KBM-7 (cell line): ENCODE measurements around the gene RAD9A.

Experiments used
- DNase-seq: peaks from one replicate; pipeline ENCODE4 v3.0.0-alpha.2; 2015
- in situ Hi-C: fragments of 300-500 bp; cut with MboI; formaldehyde crosslinking; loops from 2 replicates; pipeline ENCODE4 v1.14.3; 2020; ENCODE audit warnings: low sequenced_read_pairs, low pct_unique_long_range_greater_than_20kb, mixed read lengths

Gene RAD9A

DNA sequence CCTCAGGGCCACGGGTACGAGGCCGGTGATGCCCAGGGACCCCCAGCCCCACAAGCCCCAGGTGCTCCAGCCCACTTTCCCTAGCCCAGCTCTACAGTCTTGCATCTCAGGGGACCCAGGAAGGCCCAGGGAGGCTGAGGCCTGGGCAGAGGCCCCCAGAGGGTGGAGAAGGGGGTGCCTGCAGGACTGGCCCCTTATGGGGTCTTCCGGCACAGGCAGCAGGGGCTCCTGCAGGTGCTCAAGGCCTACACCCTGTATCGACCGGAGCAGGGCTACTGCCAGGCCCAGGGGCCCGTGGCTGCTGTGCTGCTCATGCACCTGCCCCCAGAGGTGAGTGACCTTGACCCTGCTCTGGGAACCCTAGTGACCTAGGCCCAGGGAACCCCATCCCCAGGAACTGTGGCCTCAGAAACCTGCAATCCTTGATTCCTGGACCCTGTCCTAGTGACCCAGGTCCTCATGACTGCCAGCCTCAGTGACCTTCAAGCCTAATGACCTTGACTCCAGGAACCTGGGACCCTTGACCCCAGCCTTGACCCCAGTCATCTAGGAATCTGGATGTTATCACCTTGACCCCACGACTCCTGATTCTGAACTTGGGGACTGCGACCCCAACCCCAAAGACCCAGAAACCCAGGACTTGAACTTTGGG, 14.0 kb downstream of the RAD9A start:
- no peak for DNase-seq
- in situ Hi-C loops = no loop called here

- no peak for DNase-seq
- in situ Hi-C loops = no loop called here
Measured at GRCh38 chr11:67406420-67406968, 14.7 kb downstream of the RAD9A start.

DNA sequence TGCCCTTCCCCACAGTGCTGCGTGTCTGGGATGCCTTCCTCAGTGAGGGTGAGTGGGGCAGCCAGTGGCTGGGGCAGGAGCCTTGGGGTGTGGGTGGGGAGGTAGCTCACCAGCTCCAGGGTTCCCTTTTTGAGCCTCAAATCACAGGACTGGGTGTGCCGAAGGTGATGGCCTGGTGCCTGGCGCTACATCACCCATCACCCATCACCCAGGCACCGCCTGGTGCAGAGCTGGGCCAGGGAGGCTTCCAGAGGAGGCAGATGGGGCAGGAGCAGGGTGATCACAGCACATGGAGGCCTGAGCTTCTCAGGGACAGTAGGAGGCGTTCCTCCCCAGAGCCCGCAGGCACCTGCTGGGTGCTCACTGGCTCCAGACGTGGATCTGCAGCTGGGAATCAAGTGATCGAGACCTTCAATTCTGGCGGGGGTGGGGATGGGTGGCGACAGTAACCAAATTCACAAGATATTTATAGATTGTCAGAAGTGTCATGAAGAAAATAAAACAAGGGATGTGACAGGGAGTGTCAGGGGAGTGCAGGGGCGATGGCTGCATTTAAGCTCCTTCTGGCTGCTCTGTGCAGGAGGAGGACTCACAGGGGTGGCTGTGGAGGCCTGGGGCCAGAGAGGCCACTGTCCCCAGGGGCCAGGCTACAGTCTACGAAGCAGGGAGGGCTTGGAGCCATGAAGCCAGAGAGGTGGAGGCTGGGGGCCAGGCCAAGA, 15.3 kb downstream of the RAD9A start:
- DNase-seq = no peak
- in situ Hi-C loops = no loop called here

GRCh38 chr11:67407688-67408163, 15.9 kb downstream of the RAD9A start:
- in situ Hi-C loops = no loop called here
- no peak for DNase-seq

GRCh38 chr11:67408437-67409200, 16.8 kb downstream of the RAD9A start:
- in situ Hi-C loops = no loop called here
- no peak for DNase-seq

- in situ Hi-C loops = no loop called here
- peak; percentile 60 for DNase-seq
Measured at GRCh38 chr11:67409261-67409666, 17.5 kb downstream of the RAD9A start.

- DNase-seq = no peak
- in situ Hi-C loops = no loop called here
Measured at GRCh38 chr11:67409781-67410368, 18.1 kb downstream of the RAD9A start.

DNA sequence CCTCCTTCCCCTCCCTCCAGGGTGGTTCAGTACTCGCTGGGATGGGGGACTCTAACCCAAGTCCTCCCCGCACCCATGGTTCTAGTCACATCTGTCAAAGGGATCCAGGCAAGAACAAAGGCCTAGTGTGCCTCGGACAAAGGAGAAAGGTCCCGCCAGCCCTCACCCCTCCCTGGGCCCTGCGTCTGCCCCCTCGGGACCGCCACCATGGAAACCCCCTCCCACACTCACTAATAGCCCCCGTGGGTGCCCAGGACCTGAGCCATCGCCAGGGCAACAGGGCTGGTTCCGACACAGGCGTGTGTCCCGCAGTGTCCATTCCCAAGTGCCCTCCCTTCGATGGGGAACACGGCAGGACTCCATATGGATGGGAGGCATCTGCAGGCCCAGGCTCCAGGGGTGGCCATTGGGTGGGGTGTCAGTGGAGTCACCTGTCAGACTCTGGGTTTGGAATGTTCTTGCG, 18.6 kb downstream of the RAD9A start:
- in situ Hi-C loops = no loop called here
- DNase-seq = no peak

GRCh38 chr11:67410984-67411784, 19.4 kb downstream of the RAD9A start:
- in situ Hi-C loops = no loop called here
- no peak for DNase-seq

GRCh38 chr11:67411785-67412152, 20.0 kb downstream of the RAD9A start:
- in situ Hi-C loops = no loop called here
- no peak for DNase-seq

DNA sequence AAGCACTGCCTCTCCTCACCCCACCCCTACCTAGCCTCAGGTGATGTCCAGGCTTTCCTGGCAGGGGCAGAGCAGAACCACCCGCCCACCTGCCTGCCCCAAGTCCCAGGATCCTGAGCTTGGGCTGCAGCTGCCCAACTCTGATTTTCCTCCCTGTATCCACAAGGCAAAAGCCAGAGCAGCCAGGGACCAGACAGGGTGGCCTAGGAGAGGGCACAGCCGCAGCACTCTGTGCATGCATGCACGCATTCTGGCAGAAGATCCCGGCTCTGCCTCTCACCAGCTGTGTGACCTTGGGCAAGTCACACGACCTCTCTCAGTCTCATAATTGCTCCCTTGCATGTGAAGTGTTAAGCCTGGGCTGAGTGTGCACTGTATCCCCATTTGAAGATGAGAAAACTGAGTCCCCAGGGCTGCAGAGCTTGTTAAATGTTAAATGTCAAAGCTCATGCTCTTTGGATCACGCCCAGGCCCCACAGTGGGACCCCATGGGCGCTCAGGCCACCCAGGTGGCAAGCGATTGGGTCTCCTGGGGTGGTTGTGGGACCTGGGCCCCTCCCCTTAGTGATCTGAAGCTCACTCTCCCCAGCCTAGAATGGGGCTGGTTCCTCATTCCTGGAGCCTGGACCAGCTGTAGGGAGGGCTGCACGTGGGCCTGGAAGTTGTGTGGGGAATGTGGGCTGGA, 20.9 kb downstream of the RAD9A start:
- no peak for DNase-seq
- in situ Hi-C loops = no loop called here

DNA sequence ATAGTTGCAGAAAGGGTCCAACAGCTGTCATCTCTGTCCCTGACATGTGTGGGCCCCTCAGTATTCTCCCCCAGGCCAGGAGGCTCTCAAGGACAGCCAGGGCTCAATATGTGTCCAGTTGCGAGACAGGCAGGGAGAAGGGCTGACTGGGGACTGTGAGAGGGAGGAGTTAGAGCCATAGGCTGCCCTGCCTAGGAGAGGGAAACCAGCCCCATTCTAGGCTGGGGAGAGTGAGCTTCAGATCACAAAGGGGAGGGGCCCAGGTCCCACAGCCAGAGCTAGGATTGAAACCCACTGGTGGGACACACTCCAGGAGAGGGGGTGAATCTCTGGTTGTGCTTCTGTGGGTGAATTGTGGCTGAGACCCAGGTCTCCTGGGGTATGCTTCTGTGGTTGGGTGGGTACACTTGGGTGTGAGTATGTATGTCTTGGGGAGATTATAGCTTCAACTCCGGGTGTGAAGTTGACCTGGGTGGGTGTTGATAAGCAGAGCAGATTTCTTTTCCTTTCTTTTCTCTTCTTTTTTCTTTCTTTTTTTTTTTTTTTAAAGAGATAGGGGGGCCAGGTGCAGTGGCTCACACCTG, 21.6 kb downstream of the RAD9A start:
- DNase-seq = no peak
- in situ Hi-C loops = no loop called here

- in situ Hi-C loops = no loop called here
- DNase-seq = no peak
Measured at GRCh38 chr11:67415501-67416304, 23.9 kb downstream of the RAD9A start, which contains the start of gene CARNS1. Gene CARNS1 (plus strand): TSS chr11:67415678. CDS start chr11:67416200, 522 bp downstream.

- in situ Hi-C loops = no loop called here
- peak; percentile 43 for DNase-seq
Measured at GRCh38 chr11:67416416-67417335, 24.9 kb downstream of the RAD9A start.

DNA sequence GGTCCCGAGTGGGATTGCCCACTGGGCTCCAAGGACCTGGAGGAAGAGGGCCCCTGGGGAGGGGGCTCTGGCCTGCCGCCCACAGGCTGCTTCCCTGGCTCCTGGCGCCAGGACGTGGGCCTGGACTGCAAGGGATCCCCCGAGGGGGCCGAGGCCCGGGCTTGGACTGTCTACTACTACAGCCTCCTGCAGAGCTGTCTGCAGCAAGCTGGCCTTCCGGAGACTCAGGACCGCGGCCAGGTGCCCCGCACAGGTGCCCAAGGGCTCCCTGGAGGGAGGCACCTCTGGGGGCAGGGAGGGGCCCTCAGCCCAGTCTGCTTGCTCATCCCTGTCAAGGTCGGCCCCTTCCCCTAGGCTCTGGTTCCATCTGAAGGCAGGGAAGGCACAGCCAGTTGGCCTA, 25.6 kb downstream of the RAD9A start:
- in situ Hi-C loops = no loop called here
- DNase-seq = no peak
